ENCODE data around the gene PCP2. TPM values are rescaled to one million over a fixed set of nuclear protein-coding genes. Genes with fewer than 3 reads are reported as not detected.

Gene PCP2
- total and polyA plus RNA-seq, 2 donors (not counting 1 experiment from before 2014, with no cell fraction given): not detected

DNA sequence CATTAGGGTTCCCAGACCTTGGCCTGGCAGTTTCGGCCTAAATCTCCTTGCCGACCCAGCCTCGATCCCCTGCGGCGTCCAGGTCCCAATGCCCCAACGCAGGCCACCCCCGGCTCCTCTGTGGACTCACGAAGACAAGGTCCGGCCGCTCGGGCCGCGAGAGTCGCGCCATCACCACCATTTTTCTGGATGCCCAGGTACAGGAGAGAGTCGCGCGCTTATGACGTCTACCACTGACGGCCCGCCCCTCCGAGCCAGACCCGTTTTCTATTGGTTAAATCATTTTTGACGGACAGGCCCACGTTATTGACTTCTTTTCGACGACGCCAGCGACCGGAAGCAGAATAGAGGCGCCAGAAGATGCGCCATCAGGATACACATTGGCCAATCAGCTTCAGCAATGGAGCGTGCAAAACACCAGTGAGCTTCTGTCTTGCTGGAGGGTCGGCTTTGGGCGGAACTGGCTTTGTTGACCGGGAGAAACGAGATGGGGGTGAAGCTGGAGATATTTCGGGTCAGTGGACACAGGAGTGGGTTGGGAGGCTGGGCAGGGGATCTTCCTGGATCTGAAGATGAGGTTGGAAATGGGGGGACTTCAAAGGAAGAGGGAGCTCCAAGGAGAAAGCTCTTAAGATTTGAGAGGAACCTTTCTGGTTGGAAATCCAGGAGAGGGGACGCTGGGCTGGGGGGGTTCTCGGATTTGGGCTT is 4.0 kb downstream of the PCP2 start, which contains the start of the genes PET100 and XAB2:
Gene PET100 (plus strand): TSS at position 447 of the 708 bp plus-strand sequence. CDS start 41 bp downstream, at position 488.
Gene XAB2 (minus strand): TSS at position 199 of the 708 bp plus-strand sequence. CDS start 18 bp downstream, at position 181.
- Histone ChIP-seq H3K9me3 (ENCODE audit: control insufficient read depth, insufficient read depth, low read depth, low read length) (no peaks in the 10 kb centered on the region), H3K4me1 (ENCODE audit: control insufficient read depth, extremely low read depth, insufficient read depth, low read length) (peaks cover 9% of the 10 kb centered on the region), H3K79me2 (ENCODE audit: control insufficient read depth, insufficient read depth, low read length) (peaks cover 45% of the 10 kb centered on the region), H3K9ac (ENCODE audit: insufficient read depth, low read length) (peak within 1 kb of the TSS; percentile 97), H3K4me2 (ENCODE audit: extremely low read depth, insufficient read depth, low read length) (peak within 1 kb of the TSS; percentile 99), H4K20me1 (ENCODE audit: control insufficient read depth, extremely low read depth, insufficient read depth, low read length) (no peaks in the 10 kb centered on the region), H2AFZ (ENCODE audit: low read length) (peak within 1 kb of the TSS; percentile 60), H3K27me3 (ENCODE audit: control insufficient read depth, insufficient read depth, low read length) (no peaks in the 10 kb centered on the region), H3K4me3 (replicated peaks in 1 of 4; ENCODE audit: control extremely low read depth in 1 of 4, insufficient read depth in 1 of 4, low read depth in 3 of 4, low read length in 4 of 4) (peak within 1 kb of the TSS; percentile 92 to 100 (median 98)), H3K27ac (ENCODE audit: insufficient read depth, low read length) (peak within 1 kb of the TSS; percentile 98), H3K36me3 (ENCODE audit: control insufficient read depth, insufficient read depth, low read length) (peaks cover 9% of the 10 kb centered on the region)
- TF ChIP-seq EZH2 (IDR thresholded peaks at IDR 0.05; ENCODE audit: low read length, missing control alignments): no peak
- TF ChIP-seq, protein P1, sequence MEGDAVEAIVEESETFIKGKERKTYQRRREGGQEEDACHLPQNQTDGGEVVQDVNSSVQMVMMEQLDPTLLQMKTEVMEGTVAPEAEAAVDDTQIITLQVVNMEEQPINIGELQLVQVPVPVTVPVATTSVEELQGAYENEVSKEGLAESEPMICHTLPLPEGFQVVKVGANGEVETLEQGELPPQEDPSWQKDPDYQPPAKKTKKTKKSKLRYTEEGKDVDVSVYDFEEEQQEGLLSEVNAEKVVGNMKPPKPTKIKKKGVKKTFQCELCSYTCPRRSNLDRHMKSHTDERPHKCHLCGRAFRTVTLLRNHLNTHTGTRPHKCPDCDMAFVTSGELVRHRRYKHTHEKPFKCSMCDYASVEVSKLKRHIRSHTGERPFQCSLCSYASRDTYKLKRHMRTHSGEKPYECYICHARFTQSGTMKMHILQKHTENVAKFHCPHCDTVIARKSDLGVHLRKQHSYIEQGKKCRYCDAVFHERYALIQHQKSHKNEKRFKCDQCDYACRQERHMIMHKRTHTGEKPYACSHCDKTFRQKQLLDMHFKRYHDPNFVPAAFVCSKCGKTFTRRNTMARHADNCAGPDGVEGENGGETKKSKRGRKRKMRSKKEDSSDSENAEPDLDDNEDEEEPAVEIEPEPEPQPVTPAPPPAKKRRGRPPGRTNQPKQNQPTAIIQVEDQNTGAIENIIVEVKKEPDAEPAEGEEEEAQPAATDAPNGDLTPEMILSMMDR (conservative IDR thresholded peaks at IDR 0.05 in 1 of 2, IDR thresholded peaks at IDR 0.05 in 1 of 2; ENCODE audit: low read depth in 1 of 2, low read length in 2 of 2): no peak
- peak; percentile 97 to 99 for DNase-seq (ENCODE audit: low read depth in 2 of 2)

DNA sequence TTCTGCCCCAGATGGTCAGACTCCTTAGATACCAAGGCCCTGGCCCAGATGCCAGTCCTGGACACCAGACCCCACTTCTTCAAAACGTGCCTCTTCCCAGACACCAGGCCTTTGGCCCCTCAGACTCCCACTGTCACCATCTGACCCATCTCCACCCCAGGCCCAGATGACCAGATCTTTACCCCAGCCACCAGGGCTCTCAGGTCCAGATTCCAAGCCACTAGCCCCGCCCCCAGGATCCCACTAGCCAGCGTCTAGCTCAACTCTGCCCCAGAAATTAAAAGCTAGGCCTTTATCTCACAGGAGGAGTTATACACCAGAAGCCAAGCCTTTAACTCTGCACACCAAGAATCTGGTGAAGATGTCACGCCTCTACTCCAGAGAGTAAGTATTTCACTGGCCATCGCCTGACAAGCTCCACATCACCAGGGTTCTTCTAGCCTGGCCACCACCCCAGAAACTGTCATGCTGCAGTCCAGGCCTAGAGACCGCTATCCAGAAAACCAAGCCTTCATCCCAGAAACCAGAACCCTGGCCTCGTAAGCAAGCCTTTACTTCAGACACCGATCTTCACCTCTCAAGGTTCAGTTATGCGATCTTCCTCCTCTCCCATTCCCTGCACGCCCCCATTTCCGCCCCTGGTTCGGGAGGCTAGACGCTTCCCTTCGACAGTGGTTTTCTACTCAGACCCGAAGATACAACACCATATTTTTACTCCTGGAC is 4.8 kb downstream of the PCP2 start:
- TF ChIP-seq, protein P1 (conservative IDR thresholded peaks at IDR 0.05 in 1 of 2, IDR thresholded peaks at IDR 0.05 in 1 of 2; ENCODE audit: low read depth in 1 of 2, low read length in 2 of 2): no peak
- no peak for TF ChIP-seq EZH2 (IDR thresholded peaks at IDR 0.05; ENCODE audit: low read length, missing control alignments)
- Histone ChIP-seq H3K4me1 (ENCODE audit: control insufficient read depth, extremely low read depth, insufficient read depth, low read length) (peaks cover 9% of the 10 kb centered on the region), H3K4me2 (ENCODE audit: extremely low read depth, insufficient read depth, low read length) (peak overlapping the region; percentile 99), H3K9ac (ENCODE audit: insufficient read depth, low read length) (peak overlapping the region; percentile 97), H3K9me3 (ENCODE audit: control insufficient read depth, insufficient read depth, low read depth, low read length) (no peaks in the 10 kb centered on the region), H3K36me3 (ENCODE audit: control insufficient read depth, insufficient read depth, low read length) (peaks cover 9% of the 10 kb centered on the region), H2AFZ (ENCODE audit: low read length) (peak overlapping the region; percentile 60), H3K79me2 (ENCODE audit: control insufficient read depth, insufficient read depth, low read length) (peaks cover 45% of the 10 kb centered on the region), H4K20me1 (ENCODE audit: control insufficient read depth, extremely low read depth, insufficient read depth, low read length) (no peaks in the 10 kb centered on the region), H3K27me3 (ENCODE audit: control insufficient read depth, insufficient read depth, low read length) (no peaks in the 10 kb centered on the region), H3K27ac (ENCODE audit: insufficient read depth, low read length) (peak overlapping the region; percentile 98), H3K4me3 (replicated peaks in 1 of 4; ENCODE audit: control extremely low read depth in 1 of 4, insufficient read depth in 1 of 4, low read depth in 3 of 4, low read length in 4 of 4) (peak overlapping the region; percentile 92 to 100 (median 98))
- DNase-seq (ENCODE audit: low read depth in 2 of 2): no peak

DNA sequence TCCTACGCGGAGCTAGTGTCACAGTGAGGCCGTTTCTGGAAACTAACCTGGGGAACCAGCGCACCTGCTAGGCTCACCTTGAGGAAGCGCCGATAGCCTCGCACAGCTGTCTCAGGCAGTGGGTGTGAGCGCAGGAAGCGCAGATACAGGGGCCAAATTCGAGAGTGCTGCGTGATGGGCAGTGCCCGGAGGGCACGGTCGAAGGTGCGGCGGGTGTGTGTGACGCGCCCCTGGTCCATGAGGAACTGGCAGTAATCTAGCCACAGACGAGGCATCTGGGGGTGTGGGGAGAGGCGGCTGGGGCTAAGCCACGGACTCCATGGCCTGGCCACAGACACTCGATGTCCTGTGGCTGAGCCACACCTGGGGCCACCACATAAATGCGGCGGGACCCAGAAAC is 6.4 kb downstream of the PCP2 start:
- TF ChIP-seq, protein P1 (conservative IDR thresholded peaks at IDR 0.05 in 1 of 2, IDR thresholded peaks at IDR 0.05 in 1 of 2; ENCODE audit: low read depth in 1 of 2, low read length in 2 of 2): no peak
- no peak for TF ChIP-seq EZH2 (IDR thresholded peaks at IDR 0.05; ENCODE audit: low read length, missing control alignments)
- H3K79me2 ChIP-seq (ENCODE audit: control insufficient read depth, insufficient read depth, low read length): peaks cover 45% of the 10 kb centered on the region
- H4K20me1 ChIP-seq (ENCODE audit: control insufficient read depth, extremely low read depth, insufficient read depth, low read length): no peaks in the 10 kb centered on the region
- peaks cover 16% of the 10 kb centered on the region for H3K36me3 ChIP-seq (ENCODE audit: control insufficient read depth, insufficient read depth, low read length)
- peaks cover 9% of the 10 kb centered on the region for H3K4me1 ChIP-seq (ENCODE audit: control insufficient read depth, extremely low read depth, insufficient read depth, low read length)
- H3K4me3 ChIP-seq (replicated peaks in 1 of 4; ENCODE audit: control extremely low read depth in 1 of 4, insufficient read depth in 1 of 4, low read depth in 3 of 4, low read length in 4 of 4): no peak overlapping the region
- H3K27me3 ChIP-seq (ENCODE audit: control insufficient read depth, insufficient read depth, low read length): no peaks in the 10 kb centered on the region
- no peak for DNase-seq (ENCODE audit: low read depth in 2 of 2)
- no peak overlapping the region for H3K4me2 ChIP-seq (ENCODE audit: extremely low read depth, insufficient read depth, low read length)
- no peak overlapping the region for H3K27ac ChIP-seq (ENCODE audit: insufficient read depth, low read length)
- no peak overlapping the region for H2AFZ ChIP-seq (ENCODE audit: low read length)
- H3K9me3 ChIP-seq (ENCODE audit: control insufficient read depth, insufficient read depth, low read depth, low read length): no peaks in the 10 kb centered on the region
- no peak overlapping the region for H3K9ac ChIP-seq (ENCODE audit: insufficient read depth, low read length)

All from fibroblast of lung (primary cell).